HG03558 (cell line): ENCODE measurements around the gene PRKCE.

ENCODE experiments used
- ATAC-seq: cut with Tn5 transposase; IDR thresholded peaks from one replicate; pipeline ENCODE4 v1.9.1; 2021; ENCODE audit warnings: moderate number of reproducible peaks; ENCODE audit not compliant: unreplicated experiment; ENCODE audit errors: extremely low read depth

The PRKCE gene

DNA sequence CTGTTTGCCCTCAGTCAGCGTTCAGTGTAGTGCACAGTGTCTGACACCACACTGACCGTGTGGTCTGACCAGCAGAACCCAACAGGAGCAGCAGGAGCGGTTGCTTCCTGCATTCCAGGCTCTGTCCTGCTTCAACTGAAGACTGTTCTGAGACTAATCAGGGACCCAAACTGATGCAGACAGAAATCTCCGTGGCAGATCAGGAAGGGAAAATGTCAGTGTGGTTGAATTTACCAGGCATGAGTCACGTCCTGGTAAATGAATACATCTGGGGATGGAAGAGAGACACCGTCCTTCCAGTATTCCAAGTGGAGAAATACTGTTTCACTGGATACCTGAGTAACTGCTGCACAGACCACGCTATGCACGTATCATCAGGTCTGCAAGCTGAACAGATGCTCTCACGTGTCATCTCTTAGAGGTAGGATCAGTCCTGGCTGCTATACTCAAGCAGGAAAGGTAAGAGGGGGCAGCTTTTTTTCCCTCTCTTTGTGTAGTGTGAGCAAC, 422.1 kb downstream of the PRKCE start:
- ATAC-seq = no peak

DNA sequence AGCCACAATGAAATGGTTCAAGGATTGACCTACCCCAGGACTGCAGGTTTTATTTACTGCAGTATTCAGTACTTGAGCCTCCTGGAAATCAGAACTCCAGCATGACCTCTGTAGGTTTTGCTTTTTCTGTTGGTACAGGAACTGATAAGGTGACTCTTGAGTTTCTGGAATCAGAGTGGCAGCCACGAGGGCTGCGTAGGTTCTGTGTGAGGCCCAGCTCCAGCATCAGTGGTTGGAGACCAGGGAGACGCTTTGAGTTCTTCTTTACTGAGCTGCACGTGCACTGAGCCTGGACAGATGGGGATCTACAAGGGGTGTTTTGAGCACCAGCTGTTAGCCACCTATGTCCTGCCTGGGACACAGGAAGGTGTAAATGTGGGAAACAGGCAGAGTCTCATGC, 423.0 kb downstream of the PRKCE start:
- no peak for ATAC-seq

DNA sequence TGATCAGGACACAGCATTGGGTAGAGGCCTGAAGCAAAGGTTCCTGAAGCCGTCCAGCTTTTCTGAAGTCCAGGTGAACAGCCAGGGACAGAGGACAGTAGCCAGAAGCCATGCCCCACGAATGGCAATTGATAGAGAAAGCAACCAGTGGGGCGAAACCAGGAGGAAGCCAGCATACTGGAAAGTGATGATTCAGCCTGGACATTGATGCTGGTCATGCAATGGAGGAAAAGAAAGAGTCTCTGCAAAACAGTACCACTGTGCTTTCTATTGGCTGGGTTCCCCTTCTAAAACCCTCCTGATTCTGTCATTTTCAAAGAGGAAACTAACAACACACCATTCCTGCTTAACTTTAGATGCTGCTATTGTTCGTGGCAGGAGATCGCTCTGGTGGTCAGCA, 424.4 kb downstream of the PRKCE start:
- no peak for ATAC-seq

DNA sequence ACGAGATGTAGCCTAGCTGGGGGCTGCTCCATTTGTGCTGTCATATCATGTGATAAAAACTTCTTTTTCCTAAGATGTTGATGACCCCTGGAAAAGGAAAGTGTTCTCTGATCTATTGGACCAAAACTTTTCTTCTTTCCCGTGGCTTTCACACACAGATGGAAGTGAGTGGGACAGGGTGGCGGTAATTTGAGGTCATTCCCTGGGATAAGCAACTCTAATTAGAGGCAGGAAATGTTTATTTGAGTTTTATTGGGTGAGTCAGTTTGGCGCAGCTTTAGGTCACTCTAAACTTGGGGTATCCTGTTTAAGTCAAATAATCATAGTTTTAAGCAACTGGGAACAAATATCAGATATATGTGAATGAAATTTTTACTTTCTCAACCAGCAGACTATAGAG, 424.8 kb downstream of the PRKCE start:
- no peak for ATAC-seq

GRCh38 chr2:46076875-46077274, 425.4 kb downstream of the PRKCE start:
- no peak for ATAC-seq

GRCh38 chr2:46077522-46078107, 426.1 kb downstream of the PRKCE start:
- no peak for ATAC-seq

DNA sequence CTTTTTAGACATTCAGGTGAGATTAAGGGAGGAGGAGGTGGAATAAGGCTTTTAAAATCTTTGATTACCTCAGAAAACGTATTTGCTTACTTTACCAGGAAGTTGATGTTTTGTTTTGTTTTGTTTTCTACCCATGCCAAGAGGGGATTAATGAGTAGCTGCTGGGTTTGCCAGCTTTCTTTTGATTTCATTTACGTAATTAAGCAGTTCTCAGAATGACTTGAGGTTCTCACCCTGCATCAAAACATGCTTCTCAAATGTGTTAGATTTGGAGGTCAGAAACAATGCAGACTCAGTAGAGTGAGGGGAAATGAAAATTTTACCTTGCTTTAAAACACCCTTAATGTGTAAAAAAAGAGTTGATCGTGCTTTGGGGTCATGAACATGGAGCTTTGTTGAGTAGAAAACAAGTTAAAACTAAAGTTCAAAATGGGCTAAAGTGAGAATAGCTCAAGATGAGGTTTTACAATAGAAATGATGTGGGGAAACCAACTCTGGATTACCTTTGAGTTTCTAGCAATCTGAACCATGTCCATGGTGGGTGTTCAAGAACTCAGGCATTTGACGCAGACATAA, 428.6 kb downstream of the PRKCE start:
- ATAC-seq = no peak

DNA sequence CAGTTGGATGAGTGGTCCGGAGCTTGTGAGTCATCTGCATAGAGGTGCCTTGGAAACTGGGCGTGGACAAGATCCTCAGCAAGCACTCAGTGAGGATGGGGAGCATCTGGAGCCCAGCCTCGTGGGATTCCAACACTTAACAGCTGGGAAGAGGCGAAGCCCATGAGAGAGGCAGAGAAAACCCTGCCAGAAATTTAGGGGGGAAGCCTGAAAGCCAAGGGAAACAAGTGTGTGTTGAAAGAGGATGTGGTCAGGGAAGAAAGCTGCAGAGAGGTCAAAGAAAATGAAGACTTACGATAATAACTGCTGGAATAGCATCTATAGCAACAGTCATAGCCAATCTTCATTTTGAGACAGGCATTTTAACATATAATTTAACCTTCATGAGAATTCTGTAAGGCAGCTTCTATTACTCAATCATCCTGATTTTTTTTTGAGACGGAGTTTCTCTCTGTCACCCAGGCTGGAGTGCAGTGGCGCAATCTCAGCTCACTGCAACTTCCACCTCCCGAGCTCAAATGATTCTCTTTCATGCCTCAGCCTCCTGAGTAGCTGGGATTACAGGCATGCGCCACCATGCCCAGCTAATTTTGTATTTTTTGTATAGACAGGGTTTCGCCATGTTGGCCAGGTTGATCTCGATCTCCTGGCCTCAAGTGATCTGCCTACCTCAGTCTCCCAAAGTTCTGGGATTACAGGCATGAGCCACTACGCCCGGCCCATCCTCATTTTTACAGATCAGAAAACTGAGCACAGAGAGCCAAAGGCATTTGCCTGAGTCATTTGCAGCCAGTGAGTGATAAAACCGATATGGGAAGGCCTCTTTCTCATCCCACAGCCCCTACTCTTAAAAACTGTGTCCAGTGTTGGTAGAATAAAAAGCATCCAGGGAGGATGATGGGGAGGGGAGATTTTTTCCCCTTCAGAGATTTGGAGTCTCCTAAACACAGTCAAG, 431.3 kb downstream of the PRKCE start:
- ATAC-seq = no peak

DNA sequence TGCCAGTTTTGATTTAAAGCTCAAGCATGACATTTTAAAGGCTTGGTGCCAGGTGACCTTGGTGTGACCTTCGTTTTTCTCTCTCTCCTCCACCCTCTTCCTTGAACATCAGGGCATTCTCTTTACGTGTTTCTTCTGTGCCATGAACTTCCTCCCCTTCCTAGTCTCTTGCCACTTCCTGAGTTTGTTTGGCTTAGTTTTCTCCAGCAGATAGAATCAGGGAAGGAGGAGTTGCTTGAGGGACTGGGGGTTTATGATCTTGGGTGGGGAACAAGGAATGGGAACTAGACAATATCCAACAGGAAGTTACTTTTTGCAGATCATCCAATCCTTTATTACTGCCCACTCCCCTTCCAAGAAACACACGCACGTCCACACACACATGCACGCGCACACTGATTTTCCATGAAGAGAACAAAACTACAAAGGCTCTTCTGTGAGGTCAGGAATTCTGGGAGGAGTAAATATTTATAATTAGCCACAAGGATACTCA, 435.1 kb downstream of the PRKCE start:
- ATAC-seq = no peak

GRCh38 chr2:46087492-46087891, 436.0 kb downstream of the PRKCE start:
- ATAC-seq = no peak

DNA sequence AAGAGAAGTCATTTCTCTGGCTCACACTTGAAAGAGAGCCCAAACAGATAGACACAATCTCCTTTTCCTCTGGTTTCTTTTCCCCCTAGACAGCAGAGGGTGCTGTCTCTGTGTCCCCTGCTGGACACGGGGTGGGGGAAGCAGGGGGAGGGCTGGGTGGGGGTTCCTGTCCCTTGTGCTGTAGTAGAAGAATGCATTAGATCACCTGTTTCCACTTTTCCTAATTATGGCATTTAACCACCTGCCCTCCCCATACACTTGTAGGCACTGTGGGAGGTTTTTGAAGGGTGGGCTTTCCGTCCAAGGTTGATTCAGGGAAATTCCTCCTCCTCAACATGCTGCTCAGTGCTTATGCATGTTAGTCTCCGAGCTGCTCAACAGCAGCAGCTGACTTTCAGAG, 439.5 kb downstream of the PRKCE start:
- no peak for ATAC-seq

GRCh38 chr2:46091961-46092667, 440.6 kb downstream of the PRKCE start:
- no peak for ATAC-seq

DNA sequence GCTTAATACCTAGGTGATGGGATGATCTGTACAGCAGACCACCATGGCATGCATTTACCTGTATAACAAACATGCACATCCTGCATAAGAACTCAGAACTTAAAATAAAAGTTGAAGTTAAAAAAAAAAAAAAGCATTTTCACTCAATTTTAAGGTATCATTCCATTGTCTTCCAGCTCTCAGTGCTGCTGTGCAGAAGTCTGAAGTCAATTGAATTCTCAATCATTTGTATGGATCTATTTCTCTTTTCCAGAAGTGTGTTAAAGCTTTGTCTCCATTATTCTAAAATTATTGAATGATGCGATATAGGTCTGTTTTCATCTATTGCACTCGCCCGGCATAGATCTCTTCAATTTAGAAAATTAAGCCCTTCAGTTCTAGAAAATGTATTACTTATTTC, 443.2 kb downstream of the PRKCE start:
- no peak for ATAC-seq

- no peak for ATAC-seq
These were observed 444.4 kb downstream of the PRKCE start for GRCh38 chr2:46095830-46096229.

GRCh38 chr2:46096260-46096659, 444.8 kb downstream of the PRKCE start:
- no peak for ATAC-seq

- no peak for ATAC-seq
These were observed 446.4 kb downstream of the PRKCE start for GRCh38 chr2:46097714-46098480.

- no peak for ATAC-seq
These were observed 447.2 kb downstream of the PRKCE start for GRCh38 chr2:46098621-46099062.

- no peak for ATAC-seq
These were observed 450.2 kb downstream of the PRKCE start for GRCh38 chr2:46101557-46102220.

- ATAC-seq = no peak
These were observed 455.2 kb downstream of the PRKCE start for GRCh38 chr2:46106690-46107089.
